ENCODE measurements around the gene SPOPL.

- TF ChIP-seq CTCF (conservative IDR thresholded peaks at IDR 0.05) (no peak), ZFX (IDR thresholded peaks at IDR 0.05) (no peak)
Measured at GRCh38 chr2:138550670-138551287, 49.2 kb downstream of the SPOPL start.

Measured in C4-2B (cell line).